ENCODE measurements around the gene PAQR6. TPM values are rescaled to one million over a fixed set of nuclear protein-coding genes. Genes with fewer than 3 reads are reported as not detected.

Gene PAQR6
- total RNA-seq, 1 experiment from 2014 or later = 0.92 TPM

DNA sequence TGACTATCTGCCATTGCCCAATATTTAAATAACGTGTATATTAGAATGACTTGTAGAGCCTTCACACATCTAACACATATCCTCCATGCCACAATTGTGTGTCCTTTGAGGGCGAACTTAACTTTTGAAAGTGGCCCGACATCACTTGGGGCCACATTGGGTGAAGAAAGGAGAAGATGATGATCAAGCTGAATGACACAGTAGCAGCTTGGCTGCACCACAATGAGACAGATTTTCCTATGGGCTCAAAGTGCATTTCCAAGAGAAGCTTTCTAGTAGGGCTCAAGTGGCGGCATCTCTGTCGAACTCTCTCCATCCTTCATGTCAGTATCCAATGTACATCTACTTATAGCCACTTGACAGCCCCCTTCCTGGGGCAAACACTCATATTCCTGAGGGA, 9.6 kb downstream of the PAQR6 start:
- intact Hi-C loops (cut with micrococcal nuclease; ENCODE audit: unreplicated experiment) = no loop called here
- BruUV-seq (replicated peaks) = no TSS peak
- Histone ChIP-seq H3K9me3 (ENCODE audit: control insufficient read depth, insufficient read depth, low read depth, low read length) (no peaks in the 10 kb centered on the region), H3K4me1 (ENCODE audit: control insufficient read depth, insufficient read depth, low read length) (no peaks in the 10 kb centered on the region), H3K27ac (ENCODE audit: low read length) (no peak overlapping the region), H3K4me3 (ENCODE audit: low read depth in 2 of 2, low read length in 2 of 2) (no peak overlapping the region), H3K36me3 (ENCODE audit: control insufficient read depth, insufficient read depth, low read length) (no peaks in the 10 kb centered on the region), H3K27me3 (ENCODE audit: control insufficient read depth, insufficient read depth, low read length) (no peaks in the 10 kb centered on the region)
- TF ChIP-seq TCF7L2 (IDR thresholded peaks at IDR 0.05; ENCODE audit: low read depth, low read length) (no peak), SIN3A (IDR thresholded peaks at IDR 0.05; ENCODE audit: borderline replicate concordance, insufficient read depth, low read depth, low read length) (no peak), POLR2AphosphoS5 (IDR thresholded peaks at IDR 0.05; ENCODE audit: low read depth, low read length) (no peak), REST (IDR thresholded peaks at IDR 0.05; ENCODE audit: insufficient read depth in 1 of 2, low read depth in 2 of 2, low read length in 1 of 2) (no peak)
- TF ChIP-seq, protein P1, sequence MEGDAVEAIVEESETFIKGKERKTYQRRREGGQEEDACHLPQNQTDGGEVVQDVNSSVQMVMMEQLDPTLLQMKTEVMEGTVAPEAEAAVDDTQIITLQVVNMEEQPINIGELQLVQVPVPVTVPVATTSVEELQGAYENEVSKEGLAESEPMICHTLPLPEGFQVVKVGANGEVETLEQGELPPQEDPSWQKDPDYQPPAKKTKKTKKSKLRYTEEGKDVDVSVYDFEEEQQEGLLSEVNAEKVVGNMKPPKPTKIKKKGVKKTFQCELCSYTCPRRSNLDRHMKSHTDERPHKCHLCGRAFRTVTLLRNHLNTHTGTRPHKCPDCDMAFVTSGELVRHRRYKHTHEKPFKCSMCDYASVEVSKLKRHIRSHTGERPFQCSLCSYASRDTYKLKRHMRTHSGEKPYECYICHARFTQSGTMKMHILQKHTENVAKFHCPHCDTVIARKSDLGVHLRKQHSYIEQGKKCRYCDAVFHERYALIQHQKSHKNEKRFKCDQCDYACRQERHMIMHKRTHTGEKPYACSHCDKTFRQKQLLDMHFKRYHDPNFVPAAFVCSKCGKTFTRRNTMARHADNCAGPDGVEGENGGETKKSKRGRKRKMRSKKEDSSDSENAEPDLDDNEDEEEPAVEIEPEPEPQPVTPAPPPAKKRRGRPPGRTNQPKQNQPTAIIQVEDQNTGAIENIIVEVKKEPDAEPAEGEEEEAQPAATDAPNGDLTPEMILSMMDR (IDR thresholded peaks at IDR 0.05) = no peak
- ATAC-seq = no peak
- in situ Hi-C loops (cut with HindIII; ENCODE audit: low pct_unique_long_range_greater_than_20kb, low sequenced_read_pairs) = no loop called here
- ChIA-PET CTCF (no interaction called here), POLR2A (no interaction called here)
- DNase-seq (ENCODE audit: low read depth, low spot score) = no peak

- H3K4me1 ChIP-seq (ENCODE audit: control insufficient read depth, insufficient read depth, low read length) = no peaks in the 10 kb centered on the region
- ATAC-seq = no peak
- no peaks in the 10 kb centered on the region for H3K36me3 ChIP-seq (ENCODE audit: control insufficient read depth, insufficient read depth, low read length)
- DNase-seq (ENCODE audit: low read depth, low spot score) = no peak
- no peaks in the 10 kb centered on the region for H3K9me3 ChIP-seq (ENCODE audit: control insufficient read depth, insufficient read depth, low read depth, low read length)
- TF ChIP-seq SIN3A (IDR thresholded peaks at IDR 0.05; ENCODE audit: borderline replicate concordance, insufficient read depth, low read depth, low read length) = no peak
- H3K4me3 ChIP-seq (ENCODE audit: low read depth in 2 of 2, low read length in 2 of 2) = no peak overlapping the region
- in situ Hi-C loops (cut with HindIII; ENCODE audit: low pct_unique_long_range_greater_than_20kb, low sequenced_read_pairs) = no loop called here
- ChIA-PET CTCF (no interaction called here), POLR2A (no interaction called here)
- H3K27me3 ChIP-seq (ENCODE audit: control insufficient read depth, insufficient read depth, low read length) = no peaks in the 10 kb centered on the region
- no peak overlapping the region for H3K27ac ChIP-seq (ENCODE audit: low read length)
- no TSS peak for BruUV-seq (replicated peaks)
- intact Hi-C loops (cut with micrococcal nuclease; ENCODE audit: unreplicated experiment) = no loop called here
These were observed 11.7 kb downstream of the PAQR6 start for GRCh38 chr1:156236164-156236563.

DNA sequence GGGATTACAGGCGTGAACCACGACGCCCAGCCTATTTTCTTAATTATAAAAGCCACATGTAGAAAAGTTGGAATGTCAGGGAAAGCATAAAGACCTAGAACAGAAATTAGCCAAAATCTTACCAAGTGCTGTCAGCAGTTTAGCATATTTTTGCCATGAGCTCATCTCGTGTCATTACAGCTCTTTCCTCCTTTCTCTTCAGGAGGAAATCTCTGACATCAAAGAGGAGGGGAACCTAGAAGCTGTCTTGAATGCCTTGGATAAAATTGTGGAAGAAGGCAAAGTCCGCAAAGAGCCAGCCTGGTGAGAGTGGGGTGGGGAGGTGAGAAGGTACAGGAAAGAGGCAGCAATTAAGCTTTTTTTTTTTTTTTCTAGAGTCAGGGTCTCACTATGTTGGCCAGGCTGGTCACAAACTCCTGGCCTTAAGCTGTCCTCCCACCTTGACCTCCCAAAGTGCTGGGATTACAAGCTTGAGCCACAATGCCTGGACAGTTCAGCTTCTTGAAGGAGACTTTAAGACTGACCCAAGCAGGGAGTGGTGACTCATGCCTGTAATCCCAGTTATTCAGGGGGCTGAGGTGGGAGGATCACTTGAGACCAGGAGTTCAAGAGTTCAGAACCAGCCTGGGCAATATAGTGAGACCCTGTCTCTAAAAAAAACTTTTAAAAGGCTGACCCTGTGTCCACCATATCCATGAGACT, 14.3 kb downstream of the PAQR6 start:
- Histone ChIP-seq H3K4me1 (ENCODE audit: control insufficient read depth, insufficient read depth, low read length) (no peaks in the 10 kb centered on the region), H3K9me3 (ENCODE audit: control insufficient read depth, insufficient read depth, low read depth, low read length) (no peaks in the 10 kb centered on the region), H3K4me3 (ENCODE audit: low read depth in 2 of 2, low read length in 2 of 2) (no peak overlapping the region), H3K27ac (ENCODE audit: low read length) (no peak overlapping the region), H3K36me3 (ENCODE audit: control insufficient read depth, insufficient read depth, low read length) (no peaks in the 10 kb centered on the region), H3K27me3 (ENCODE audit: control insufficient read depth, insufficient read depth, low read length) (no peaks in the 10 kb centered on the region)
- TF ChIP-seq SIN3A (IDR thresholded peaks at IDR 0.05; ENCODE audit: borderline replicate concordance, insufficient read depth, low read depth, low read length) (no peak), POLR2AphosphoS5 (IDR thresholded peaks at IDR 0.05; ENCODE audit: low read depth, low read length) (no peak), REST (IDR thresholded peaks at IDR 0.05; ENCODE audit: insufficient read depth in 1 of 2, low read depth in 2 of 2, low read length in 1 of 2) (no peak), TCF7L2 (IDR thresholded peaks at IDR 0.05; ENCODE audit: low read depth, low read length) (no peak)
- TF ChIP-seq, protein P1 (IDR thresholded peaks at IDR 0.05) = no peak
- no peak for DNase-seq (ENCODE audit: low read depth, low spot score)
- in situ Hi-C loops (cut with HindIII; ENCODE audit: low pct_unique_long_range_greater_than_20kb, low sequenced_read_pairs) = no loop called here
- ATAC-seq = no peak
- intact Hi-C loops (cut with micrococcal nuclease; ENCODE audit: unreplicated experiment) = no loop called here
- CTCF ChIA-PET = interaction anchor here (0.6 to 2.0 kb wide), 3 partner anchors 9 to 912 kb away, joined by 3 to 8 read pairs (median 6); no protein-coding TSS in a partner anchor
- POLR2A ChIA-PET = interaction anchor here (0.6 kb wide), 1 partner anchor 22 kb away, joined by 4 read pairs; no protein-coding TSS in a partner anchor
- no TSS peak for BruUV-seq (replicated peaks)

Data from Panc1 (cell line).